ENCODE results near the gene NAT10.
"Not testable (repeated sequence)": the region's sequence is repeated elsewhere in the genome, so short reads cannot be mapped to it uniquely, and the experiment has no call there.

GRCh38 chr11:34180814-34181165 lies 75.4 kb downstream of the NAT10 start:
- not testable (repeated sequence) for TF ChIP-seq POLR2A (IDR thresholded peaks at IDR 0.05; ENCODE audit: low read depth); CTCF (IDR thresholded peaks at IDR 0.05); POLR2AphosphoS5 (IDR thresholded peaks at IDR 0.05); EP300 (IDR thresholded peaks at IDR 0.05)

All from esophagus muscularis mucosa (tissue), 4 donors.